HepG2 (cell line): ENCODE results near the gene ACE. TPM values are rescaled to one million over a fixed set of nuclear protein-coding genes. Genes with fewer than 3 reads are reported as not detected.

ENCODE experiments used
- ATAC-seq: fragments of 200-7000 bp; cut with Tn5 transposase; 3 replicates; pipeline ENCODE4 v1.9.1; 2020; ENCODE audit warnings: mild to moderate bottlenecking, moderate library complexity
- BruUV-seq: library from RNA; stranded (reverse); fragments of 400-500 nt; replicated peaks from 2 replicates; lab custom pipeline; 2021; lab: Mats Ljungman, UMichigan
- CTCF ChIA-PET: fragments of 300-600 bp; formaldehyde crosslinking; extraction: SDS; loops from one replicate; lab custom pipeline; 2021; ENCODE audit warnings: low total read pairs, inconsistent platforms, low intra/inter-chr PET ratio; lab: Yijun Ruan, JAX
- POLR2A ChIA-PET: fragments of 350-600 bp; sonication (Branson Sonifier 250); formaldehyde crosslinking; loops from one replicate; lab custom pipeline; 2020; ENCODE audit warnings: antibody characterized with exemption, inconsistent platforms; lab: Yijun Ruan, JAX
- DNase-seq: peaks from one replicate; pipeline ENCODE4 v3.0.0-alpha.2; 2015; ENCODE audit warnings: low spot score
- FAIRE-seq: peaks from 3 replicates; lab custom pipeline; 2011; peaks lifted over from hg19 to GRCh38; lab: Jason Lieb, UNC
- H2AFZ ChIP-seq: one replicate; pipeline ENCODE4 v1.6.1; 2011; ENCODE audit warnings: low read length, inconsistent platforms
- H3K27ac ChIP-seq: fragments of 300-600 bp; 3 replicates; pipeline ENCODE4 v1.8.0; 2011; ENCODE audit warnings: mixed run types, mild to moderate bottlenecking, mixed read lengths, low read length, inconsistent platforms; ENCODE audit not compliant: insufficient read depth; ENCODE audit errors: extremely low read length
- H3K27me3 ChIP-seq, 2 experiments: fragments of 200-600 bp in 1 of 2; 2 replicates in 1 of 2; 3 replicates in 1 of 2; pipeline versions ENCODE4 v1.6.0 to v1.8.0; 2011; ENCODE audit warnings: low read length in 2 of 2, mild to moderate bottlenecking in 2 of 2, moderate library complexity in 2 of 2, inconsistent platforms in 1 of 2; ENCODE audit not compliant: insufficient read depth in 2 of 2, control insufficient read depth in 1 of 2
- H3K36me3 ChIP-seq, 2 experiments: fragments of 200-600 bp in 1 of 2; replicated peaks in 1 of 2; 2 replicates in 1 of 2; 3 replicates in 1 of 2; pipeline versions ENCODE4 v1.5.1 to v1.8.0; 2011; ENCODE audit warnings: low read length in 2 of 2, inconsistent platforms in 1 of 2; ENCODE audit not compliant: insufficient read depth in 2 of 2, control insufficient read depth in 1 of 2
- H3K4me1 ChIP-seq: 2 replicates; pipeline ENCODE4 v1.5.1; 2012; ENCODE audit warnings: low read length, inconsistent platforms; ENCODE audit not compliant: insufficient read depth
- H3K4me2 ChIP-seq: 2 replicates; pipeline ENCODE4 v1.6.0; 2011; ENCODE audit warnings: low read depth, low read length, inconsistent platforms
- H3K4me3 ChIP-seq, 3 experiments: fragments of 200-600 bp in 1 of 3; sonication (generic), shearing (Covaris generic) in 1 of 3; replicated peaks in 1 of 3; 2 replicates each; pipeline ENCODE4 v1.5.1; 2011 to 2016; ENCODE audit warnings: low read length in 3 of 3, inconsistent platforms in 2 of 3, low read depth in 2 of 3, mild to moderate bottlenecking in 2 of 3, control low read depth in 1 of 3, mixed read lengths in 1 of 3; ENCODE audit not compliant: insufficient read depth in 1 of 3
- H3K79me2 ChIP-seq: one replicate; pipeline ENCODE4 v1.6.1; 2011; ENCODE audit warnings: low read length, inconsistent platforms; ENCODE audit not compliant: insufficient read depth
- H3K9ac ChIP-seq: 2 replicates; pipeline ENCODE4 v1.6.0; 2011; ENCODE audit warnings: mild to moderate bottlenecking, low read depth, low read length, inconsistent platforms; ENCODE audit not compliant: insufficient read depth
- H3K9me3 ChIP-seq: 2 replicates; pipeline ENCODE4 v1.5.1; 2012; ENCODE audit warnings: mild to moderate bottlenecking, low read length
- H4K20me1 ChIP-seq: 2 replicates; pipeline ENCODE4 v1.6.0; 2011; ENCODE audit warnings: inconsistent platforms, mild to moderate bottlenecking, low read length, moderate library complexity; ENCODE audit not compliant: insufficient read depth
- CBX5 ChIP-seq: sonication (generic); formaldehyde crosslinking; IDR thresholded peaks from 2 replicates; pipeline ENCODE4 v1.4.0; 2020; ENCODE audit warnings: missing genetic modification reagents, borderline replicate concordance
- HNRNPL ChIP-seq: fragments of 200-400 bp; formaldehyde crosslinking; IDR thresholded peaks from 2 replicates; pipeline ENCODE4 v1.6.1; 2017; ENCODE audit warnings: mild to moderate bottlenecking, low read depth, low read length
- KDM5B ChIP-seq: sonication (generic); formaldehyde crosslinking; IDR thresholded peaks from 2 replicates; pipeline ENCODE4 v1.4.0; 2020; ENCODE audit warnings: missing genetic modification reagents, mild to moderate bottlenecking, borderline replicate concordance
- NFIB ChIP-seq: sonication (generic); formaldehyde crosslinking; IDR thresholded peaks from 2 replicates; pipeline ENCODE4 v1.9.0; 2021; ENCODE audit warnings: missing genetic modification reagents, mild to moderate bottlenecking, borderline replicate concordance
- PITX1 ChIP-seq: sonication (generic); formaldehyde crosslinking; IDR thresholded peaks from 2 replicates; pipeline ENCODE4 v1.5.1; 2020; ENCODE audit warnings: mild to moderate bottlenecking, missing genetic modification reagents
- RAD51 ChIP-seq: fragments of 450-650 bp; IDR thresholded peaks from 2 replicates; pipeline ENCODE4 v1.6.1; 2016; ENCODE audit warnings: borderline replicate concordance
- SIX1 ChIP-seq: sonication (generic); formaldehyde crosslinking; IDR thresholded peaks from 2 replicates; pipeline ENCODE4 v1.4.0; 2020; ENCODE audit warnings: missing genetic modification reagents, borderline replicate concordance
- SRSF1 ChIP-seq: fragments of 200-400 bp; formaldehyde crosslinking; optimal IDR thresholded peaks from 2 replicates; pipeline ENCODE3; 2017; ENCODE audit warnings: mild to moderate bottlenecking, low read depth, low read length, moderate library complexity
- ZBTB1 ChIP-seq: sonication (generic); formaldehyde crosslinking; IDR thresholded peaks from 2 replicates; pipeline ENCODE4 v1.4.0; 2020; ENCODE audit warnings: missing genetic modification reagents, borderline replicate concordance
- ZKSCAN5 ChIP-seq: sonication (generic); formaldehyde crosslinking; IDR thresholded peaks from 2 replicates; pipeline ENCODE4 v1.5.1; 2020; ENCODE audit warnings: mild to moderate bottlenecking, missing genetic modification reagents
- ZNF121 ChIP-seq: sonication (generic); formaldehyde crosslinking; IDR thresholded peaks from 2 replicates; pipeline ENCODE4 v1.5.0; 2020; ENCODE audit warnings: mild to moderate bottlenecking, missing genetic modification reagents
- ZNF563 ChIP-seq: sonication (generic); formaldehyde crosslinking; IDR thresholded peaks from 2 replicates; pipeline ENCODE4 v1.8.0; 2022; ENCODE audit warnings: mild to moderate bottlenecking, moderate library complexity, missing genetic modification reagents
- ZNF629 ChIP-seq: sonication (generic); formaldehyde crosslinking; conservative IDR thresholded peaks from 2 replicates; pipeline ENCODE4 v1.5.0; 2020; ENCODE audit warnings: missing genetic modification reagents
- ZSCAN25 ChIP-seq: sonication (generic); formaldehyde crosslinking; IDR thresholded peaks from 2 replicates; pipeline ENCODE4 v1.8.0; 2022; ENCODE audit warnings: mild to moderate bottlenecking, missing genetic modification reagents
- WGBS: methylation state at CpG from one replicate; pipeline ENCODE4 v1.1.6; 2017; ENCODE audit warnings: low lambda C conversion rate; 5-methylcytosine and 5-hydroxymethylcytosine counted together
- in situ Hi-C: cut with HindIII; loops from 2 replicates; pipeline ENCODE4 v1.10.0; 2017; ENCODE audit warnings: low pct_unique_long_range_greater_than_20kb; ENCODE audit not compliant: extremely low pct_ligation_motif_present
- intact Hi-C: fragments of 100-400 bp; cut with micrococcal nuclease; formaldehyde crosslinking; loops from one replicate; pipeline ENCODE4 v1.10.0; 2022; ENCODE audit not compliant: unreplicated experiment
- polyA plus RNA-seq, 8 experiments: library from polyadenylated mRNA; depleted of rRNA in 3 of 8; stranded (reverse) in 7 of 8; unstranded in 1 of 8; fragments of >200 nt; fragmentation: Illumina TruSeq in 4 of 8; extraction: Trizol in 4 of 8; gene quantifications; 2 replicates each; pipeline versions ENCODE4 v1.2.1 to v1.2.3, GENCODE V29; 2011 to 2016; ENCODE audit warnings: low read depth in 4 of 8, missing spikeins in 1 of 8, mixed read lengths in 1 of 8; ENCODE audit not compliant: insufficient read depth in 1 of 8
- total RNA-seq, 5 experiments: library from RNA; depleted of rRNA; stranded (reverse); fragments of >200 nt; fragmentation: Illumina TruSeq; extraction: Trizol; gene quantifications; 2 replicates each; pipeline ENCODE4 v1.2.3, GENCODE V29; 2016; ENCODE audit warnings: low read depth in 1 of 5
- TF ChIP-seq, protein P1 (sequence below): sonication (generic); formaldehyde crosslinking; IDR thresholded peaks from 2 replicates; pipeline ENCODE4 v1.4.0; 2020; ENCODE audit warnings: low read depth, mild to moderate bottlenecking, missing genetic modification reagents
- TF ChIP-seq, protein P2 (sequence below): sonication (generic); formaldehyde crosslinking; IDR thresholded peaks from 2 replicates; pipeline ENCODE4 v1.8.1; 2023; ENCODE audit warnings: mild to moderate bottlenecking, inconsistent platforms, moderate library complexity, missing genetic modification reagents, borderline replicate concordance
- TF ChIP-seq, protein P3 (sequence below), 2 experiments: sonication (generic) in 1 of 2; formaldehyde crosslinking in 1 of 2; IDR thresholded peaks; 2 replicates each; pipeline versions ENCODE4 v1.4.0 to v1.6.1; 2016 to 2020; ENCODE audit warnings: borderline replicate concordance in 1 of 2, low read depth in 1 of 2, mild to moderate bottlenecking in 1 of 2, missing genetic modification reagents in 1 of 2

ACE gene
- total and polyA plus RNA-seq, 2 of the 13 experiments (the other 11 are each of a cell fraction or from before 2014, with no cell fraction given) = 0.08 to 0.13 TPM

DNA sequence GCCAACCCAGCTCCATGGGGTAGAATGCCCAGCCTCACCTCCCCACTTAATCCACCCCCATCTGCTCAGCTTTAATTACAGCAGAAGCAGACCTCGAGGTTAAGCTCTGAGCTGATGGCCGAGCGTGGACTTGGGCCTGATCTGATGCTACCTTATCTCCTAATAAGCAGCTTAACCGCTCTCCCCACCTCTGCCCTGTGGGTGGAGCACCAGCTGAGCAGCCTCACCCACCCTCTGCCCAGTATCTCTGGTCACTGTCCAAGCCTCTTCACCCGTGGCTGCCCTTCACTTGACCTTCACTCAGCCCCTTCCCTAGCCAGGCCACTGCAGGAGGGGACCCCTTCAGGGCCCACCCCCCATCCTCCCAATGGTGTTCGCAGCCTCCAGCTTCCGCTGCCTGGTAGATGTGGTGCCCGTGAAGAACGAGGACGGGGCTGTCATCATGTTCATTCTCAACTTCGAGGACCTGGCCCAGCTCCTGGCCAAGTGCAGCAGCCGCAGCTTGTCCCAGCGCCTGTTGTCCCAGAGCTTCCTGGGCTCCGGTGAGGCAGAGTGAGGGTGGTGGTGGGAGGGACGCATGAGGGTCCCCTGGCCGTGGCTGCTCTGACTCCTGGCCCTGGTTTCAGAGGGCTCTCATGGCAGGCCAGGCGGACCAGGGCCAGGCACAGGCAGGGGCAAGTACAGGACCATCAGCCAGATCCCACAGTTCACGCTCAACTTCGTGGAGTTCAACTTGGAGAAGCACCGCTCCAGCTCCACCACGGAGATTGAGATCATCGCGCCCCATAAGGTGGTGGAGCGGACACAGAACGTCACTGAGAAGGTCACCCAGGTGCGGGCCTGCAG, 53.1 kb downstream of the ACE start:
- ATAC-seq = 0 out of 3 replicates have a peak, but pooled peaks have one; percentile 3
- no peaks in the 10 kb centered on the region for H4K20me1 ChIP-seq
- FAIRE-seq = no peak
- 0 out of 2 replicates have a peak overlapping the region, but pooled peaks have one; percentile 5 for H3K4me2 ChIP-seq
- no peak overlapping the region for H3K4me3 ChIP-seq
- peaks cover 7 to 36% of the 10 kb centered on the region in 2 experiments for H3K27me3 ChIP-seq
- intact Hi-C loops = no loop called here
- H3K9ac ChIP-seq = no peak overlapping the region
- no peak overlapping the region for H3K27ac ChIP-seq
- H2AFZ ChIP-seq = no peak overlapping the region
- ChIA-PET POLR2A (interaction anchor here (0.8 to 1.9 kb wide), 4 partner anchors 9 to 19 kb away, joined by 3 to 4 read pairs (median 4); no protein-coding TSS in a partner anchor), CTCF (no interaction called here)
- H3K79me2 ChIP-seq = no peaks in the 10 kb centered on the region
- in situ Hi-C loops = no loop called here
- BruUV-seq = no TSS peak
- H3K9me3 ChIP-seq = no peaks in the 10 kb centered on the region
- 70% methylated on average over 23 of the region's 26 CpGs for WGBS
- no peaks in the 10 kb centered on the region for H3K36me3 ChIP-seq
- no peak for DNase-seq
- H3K4me1 ChIP-seq = peaks cover 40% of the 10 kb centered on the region
- TF ChIP-seq SRSF1 = peak; percentile 32
- no peak for TF ChIP-seq ZNF629 (CRISPR knock-in tag)
- TF ChIP-seq SIX1 = no peak
- TF ChIP-seq RAD51 = no peak
- peak; percentile 57 for TF ChIP-seq ZNF121
- TF ChIP-seq, protein P1, sequence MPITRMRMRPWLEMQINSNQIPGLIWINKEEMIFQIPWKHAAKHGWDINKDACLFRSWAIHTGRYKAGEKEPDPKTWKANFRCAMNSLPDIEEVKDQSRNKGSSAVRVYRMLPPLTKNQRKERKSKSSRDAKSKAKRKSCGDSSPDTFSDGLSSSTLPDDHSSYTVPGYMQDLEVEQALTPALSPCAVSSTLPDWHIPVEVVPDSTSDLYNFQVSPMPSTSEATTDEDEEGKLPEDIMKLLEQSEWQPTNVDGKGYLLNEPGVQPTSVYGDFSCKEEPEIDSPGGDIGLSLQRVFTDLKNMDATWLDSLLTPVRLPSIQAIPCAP (CRISPR knock-in tag) = no peak
- TF ChIP-seq HNRNPL = peak; percentile 70; the same call in 1 of the 2 replicates
- 0 out of 2 replicates have a peak, but pooled peaks have one; percentile 49 for TF ChIP-seq ZNF563 (CRISPR knock-in tag)
- TF ChIP-seq KDM5B = peak; percentile 29; the same call in 1 of the 2 replicates
- TF ChIP-seq PITX1 (CRISPR knock-in tag) = peak; percentile 14; the same call in 1 of the 2 replicates
- TF ChIP-seq, protein P2, sequence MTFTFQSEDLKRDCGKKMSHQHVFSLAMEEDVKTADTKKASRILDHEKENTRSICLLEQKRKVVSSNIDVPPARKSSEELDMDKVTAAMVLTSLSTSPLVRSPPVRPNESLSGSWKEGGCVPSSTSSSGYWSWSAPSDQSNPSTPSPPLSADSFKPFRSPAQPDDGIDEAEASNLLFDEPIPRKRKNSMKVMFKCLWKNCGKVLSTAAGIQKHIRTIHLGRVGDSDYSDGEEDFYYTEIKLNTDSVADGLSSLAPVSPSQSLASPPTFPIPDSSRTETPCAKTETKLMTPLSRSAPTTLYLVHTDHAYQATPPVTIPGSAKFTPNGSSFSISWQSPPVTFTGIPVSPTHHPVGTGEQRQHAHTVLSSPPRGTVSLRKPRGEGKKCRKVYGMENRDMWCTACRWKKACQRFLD (CRISPR knock-in tag) = no peak
- TF ChIP-seq ZBTB1 (CRISPR knock-in tag) = no peak
- TF ChIP-seq ZKSCAN5 (CRISPR knock-in tag) = no peak
- TF ChIP-seq ZSCAN25 (CRISPR knock-in tag) = peak; percentile 75
- TF ChIP-seq NFIB = 0 out of 2 replicates have a peak, but pooled peaks have one; percentile 17
- TF ChIP-seq, protein P3, sequence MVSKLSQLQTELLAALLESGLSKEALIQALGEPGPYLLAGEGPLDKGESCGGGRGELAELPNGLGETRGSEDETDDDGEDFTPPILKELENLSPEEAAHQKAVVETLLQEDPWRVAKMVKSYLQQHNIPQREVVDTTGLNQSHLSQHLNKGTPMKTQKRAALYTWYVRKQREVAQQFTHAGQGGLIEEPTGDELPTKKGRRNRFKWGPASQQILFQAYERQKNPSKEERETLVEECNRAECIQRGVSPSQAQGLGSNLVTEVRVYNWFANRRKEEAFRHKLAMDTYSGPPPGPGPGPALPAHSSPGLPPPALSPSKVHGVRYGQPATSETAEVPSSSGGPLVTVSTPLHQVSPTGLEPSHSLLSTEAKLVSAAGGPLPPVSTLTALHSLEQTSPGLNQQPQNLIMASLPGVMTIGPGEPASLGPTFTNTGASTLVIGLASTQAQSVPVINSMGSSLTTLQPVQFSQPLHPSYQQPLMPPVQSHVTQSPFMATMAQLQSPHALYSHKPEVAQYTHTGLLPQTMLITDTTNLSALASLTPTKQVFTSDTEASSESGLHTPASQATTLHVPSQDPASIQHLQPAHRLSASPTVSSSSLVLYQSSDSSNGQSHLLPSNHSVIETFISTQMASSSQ (IDR thresholded peaks at IDR 0.05; ENCODE audit: low read depth) = no peak
- TF ChIP-seq, protein P3 (CRISPR knock-in tag; IDR thresholded peaks at IDR 0.05; ENCODE audit: borderline replicate concordance) = peak; percentile 29; the same call in 1 of the 2 replicates
- no peak for TF ChIP-seq CBX5 (CRISPR knock-in tag)
